ENCODE results near the gene TRIM28. TPM values are rescaled to one million over a fixed set of nuclear protein-coding genes. Genes with fewer than 3 reads are reported as not detected.

Gene TRIM28
- total RNA-seq, 1 donor from 2014 or later = 454 TPM

- no peak overlapping the region for H3K4me3 ChIP-seq (ENCODE audit: low read depth, low read length)
- DNase-seq (ENCODE audit: low read depth) = no peak
- no peak for TF ChIP-seq CTCF (conservative IDR thresholded peaks at IDR 0.05; ENCODE audit: low read depth, low read length)
These were observed 35.7 kb downstream of the TRIM28 start for GRCh38 chr19:58579473-58580142.

DNA sequence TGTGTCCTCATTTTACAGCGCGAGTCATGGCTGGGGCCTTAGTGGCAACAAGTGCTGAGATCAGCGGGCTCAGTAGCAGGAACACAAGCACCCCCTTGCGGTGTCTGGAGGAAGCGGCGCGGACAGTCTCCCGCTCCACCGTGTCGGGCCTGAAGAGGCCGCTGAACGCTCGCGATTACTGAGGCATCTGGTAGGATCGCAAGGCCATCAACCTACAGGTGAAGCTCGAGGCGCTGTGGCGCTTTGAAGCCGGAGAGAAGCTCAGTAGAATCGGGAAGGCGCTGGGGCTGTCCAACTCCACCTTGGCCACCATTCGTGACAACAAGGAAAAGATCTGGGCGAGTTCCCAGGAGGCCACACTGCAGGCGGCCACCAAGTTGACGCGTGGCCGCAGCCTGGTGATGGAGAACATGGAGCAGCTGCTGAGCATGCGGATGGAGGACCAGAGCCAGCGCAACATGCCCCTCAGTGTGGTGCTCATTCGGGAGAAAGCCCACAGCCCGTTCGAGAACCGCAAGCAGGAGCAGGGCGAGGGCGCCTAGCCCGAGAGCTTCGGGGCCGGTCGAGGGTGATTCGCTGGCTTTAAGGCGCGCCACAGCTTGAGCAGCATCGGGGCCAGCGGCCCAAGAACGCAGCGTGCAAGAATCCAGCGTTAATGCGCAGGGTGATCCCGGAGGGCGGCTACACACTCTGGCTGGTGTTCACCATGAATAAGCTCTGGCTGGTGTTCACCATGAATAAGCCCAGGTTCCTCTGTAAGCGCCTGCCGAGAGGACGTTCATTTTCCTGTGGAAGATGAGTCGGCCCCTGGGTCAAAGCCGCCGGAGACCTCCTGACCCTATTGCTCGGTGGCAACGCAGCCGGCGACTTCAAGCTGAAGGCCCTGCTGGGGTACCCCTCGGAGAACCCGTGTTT, 37.6 kb downstream of the TRIM28 start:
- peak; percentile 87 for TF ChIP-seq CTCF (conservative IDR thresholded peaks at IDR 0.05; ENCODE audit: low read depth, low read length)
- H3K4me3 ChIP-seq (ENCODE audit: low read depth, low read length) = no peak overlapping the region
- no peak for DNase-seq (ENCODE audit: low read depth)

DNA sequence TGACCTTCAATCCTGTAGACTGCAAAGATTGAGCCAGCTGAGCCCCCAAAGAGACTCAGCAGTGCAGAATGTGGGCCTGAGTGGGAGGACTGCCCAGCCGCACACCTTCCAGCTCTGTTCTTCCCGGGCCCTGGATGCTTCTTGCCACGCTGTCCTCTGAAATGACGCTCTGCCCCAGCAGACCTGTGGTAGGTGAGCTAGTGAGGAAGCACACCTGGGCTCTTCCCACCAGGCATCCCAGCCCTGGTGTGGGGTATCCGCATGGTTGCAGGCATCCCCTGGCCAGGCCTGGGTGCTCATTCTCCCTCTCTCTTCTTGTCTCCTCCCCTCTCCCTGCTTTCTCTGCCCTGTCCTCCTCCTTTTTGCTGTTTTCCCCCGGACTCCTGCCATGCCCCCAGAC, 39.1 kb downstream of the TRIM28 start:
- no peak for DNase-seq (ENCODE audit: low read depth)
- no peak for TF ChIP-seq CTCF (conservative IDR thresholded peaks at IDR 0.05; ENCODE audit: low read depth, low read length)
- H3K4me3 ChIP-seq (ENCODE audit: low read depth, low read length) = no peak overlapping the region

GRCh38 chr19:58584498-58585441, 40.9 kb downstream of the TRIM28 start:
- no peak for DNase-seq (ENCODE audit: low read depth)
- H3K4me3 ChIP-seq (ENCODE audit: low read depth, low read length) = no peak overlapping the region
- TF ChIP-seq CTCF (conservative IDR thresholded peaks at IDR 0.05; ENCODE audit: low read depth, low read length) = no peak

DNA sequence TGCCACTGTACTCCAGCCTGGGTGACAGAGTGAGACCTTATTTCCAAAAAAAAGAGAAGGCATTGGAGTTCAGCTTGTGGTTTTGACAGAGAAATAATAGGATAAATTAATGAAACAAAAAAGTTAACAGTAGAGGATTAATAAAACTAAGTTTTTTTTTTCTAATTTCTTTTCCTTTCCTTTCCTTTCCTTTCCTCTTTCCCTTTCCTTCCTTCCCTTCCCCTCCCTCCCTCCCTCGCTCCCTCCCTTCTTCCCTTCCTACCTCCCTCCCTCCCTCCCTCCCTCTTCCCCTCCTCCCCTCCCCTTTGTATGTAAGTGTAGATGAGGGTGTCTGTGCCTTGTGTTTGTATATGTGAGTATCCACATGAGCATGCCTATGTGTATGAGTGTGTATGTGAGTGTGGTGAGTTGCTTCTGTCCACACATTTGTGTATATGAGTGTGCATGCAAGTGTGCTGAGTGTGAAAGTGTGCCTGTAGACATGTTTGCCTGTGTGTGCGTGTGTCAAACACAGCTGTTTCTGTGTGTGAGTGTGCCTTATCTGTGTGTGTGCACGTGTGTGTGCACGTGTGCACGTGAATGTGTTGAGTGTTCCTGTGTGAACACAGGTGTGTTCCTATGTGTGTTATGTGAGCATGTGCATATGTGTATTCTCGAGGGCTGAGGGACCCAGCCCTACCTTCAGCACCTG, 41.7 kb downstream of the TRIM28 start:
- TF ChIP-seq CTCF (conservative IDR thresholded peaks at IDR 0.05; ENCODE audit: low read depth, low read length) = no peak
- no peak for DNase-seq (ENCODE audit: low read depth)
- no peak overlapping the region for H3K4me3 ChIP-seq (ENCODE audit: low read depth, low read length)

GRCh38 chr19:58586133-58586765, 42.4 kb downstream of the TRIM28 start:
- no peak overlapping the region for H3K4me3 ChIP-seq (ENCODE audit: low read depth, low read length)
- DNase-seq (ENCODE audit: low read depth) = no peak
- TF ChIP-seq CTCF (conservative IDR thresholded peaks at IDR 0.05; ENCODE audit: low read depth, low read length) = no peak
